NCI-H82 treated with DMSO at 0.1 percent for 48 hours (cell line): Measurements from ENCODE around the gene FAM117A.

Source experiments
- DNase-seq: peaks from one replicate; lab custom pipeline; 2025; ENCODE audit not compliant: unreplicated experiment; lab: John Stamatoyannopoulos, UW

The FAM117A gene

GRCh38 chr17:49763735-49764558, at the start of gene FAM117A:
FAM117A (minus strand) TSS chr17:49764131; CDS start chr17:49764087, 44 bp downstream.
- peak; percentile 99 for DNase-seq

- no peak for DNase-seq
Measured at GRCh38 chr17:49809056-49809455, 45.1 kb upstream of the FAM117A start.

GRCh38 chr17:49798738-49799137, 34.8 kb upstream of the FAM117A start:
- DNase-seq, result no peak

GRCh38 chr17:49798182-49798581, 34.3 kb upstream of the FAM117A start:
- DNase-seq, result no peak

GRCh38 chr17:49795372-49795771, 31.4 kb upstream of the FAM117A start:
- no peak for DNase-seq

GRCh38 chr17:49793309-49793708, 29.4 kb upstream of the FAM117A start:
- DNase-seq, result no peak

GRCh38 chr17:49789243-49789578, 25.3 kb upstream of the FAM117A start:
- DNase-seq, result no peak

- peak; percentile 100 for DNase-seq
Measured at GRCh38 chr17:49788478-49789242, 24.7 kb upstream of the FAM117A start, which contains the start of gene KAT7. KAT7 (plus strand) TSS chr17:49788681; CDS start chr17:49788835, 154 bp downstream.

GRCh38 chr17:49787884-49788477, 24.1 kb upstream of the FAM117A start:
- no peak for DNase-seq

GRCh38 chr17:49784636-49785035, 20.7 kb upstream of the FAM117A start:
- no peak for DNase-seq

- DNase-seq, result no peak
Measured at GRCh38 chr17:49783791-49784190, 19.9 kb upstream of the FAM117A start.

- DNase-seq, result peak; percentile 82
Measured at GRCh38 chr17:49783071-49783715, 19.3 kb upstream of the FAM117A start.

- peak; percentile 21 for DNase-seq
Measured at GRCh38 chr17:49779739-49780231, 15.9 kb upstream of the FAM117A start.

- no peak for DNase-seq
Measured at GRCh38 chr17:49779156-49779738, 15.3 kb upstream of the FAM117A start.

GRCh38 chr17:49777563-49777962, 13.6 kb upstream of the FAM117A start:
- no peak for DNase-seq

- DNase-seq, result no peak
Measured at GRCh38 chr17:49776551-49777300, 12.8 kb upstream of the FAM117A start.

GRCh38 chr17:49775546-49776260, 11.8 kb upstream of the FAM117A start:
- no peak for DNase-seq

GRCh38 chr17:49766918-49767530, 3.1 kb upstream of the FAM117A start:
- DNase-seq, result no peak
